IMR-90 (cell line): ENCODE results near the gene OTOG. TPM values are rescaled to one million over a fixed set of nuclear protein-coding genes. Genes with fewer than 3 reads are reported as not detected.

ENCODE experiments used
- ATAC-seq: fragments of 200-7000 bp; cut with Tn5 transposase; 2 replicates; pipeline ENCODE4 v1.9.1; 2020; ENCODE audit warnings: low read depth, mild to moderate bottlenecking, moderate library complexity
- BruUV-seq: library from RNA; stranded (reverse); fragments of 400-500 nt; replicated peaks from 2 replicates; lab custom pipeline; 2021; lab: Mats Ljungman, UMichigan
- CTCF ChIA-PET: fragments of 300-600 bp; formaldehyde crosslinking; extraction: SDS; loops from one replicate; lab custom pipeline; 2021; ENCODE audit warnings: antibody characterized with exemption; lab: Yijun Ruan, JAX
- POLR2A ChIA-PET: fragments of 300-600 bp; sonication (Branson Sonifier 250); formaldehyde crosslinking; loops from one replicate; lab custom pipeline; 2022; ENCODE audit warnings: antibody characterized with exemption; ENCODE audit not compliant: unreplicated experiment; lab: Charles Lee
- DNase-seq: peaks from one replicate; pipeline ENCODE4 v3.0.0; 2013
- H2AFZ ChIP-seq: replicated peaks from 2 replicates; pipeline ENCODE3; 2013; ENCODE audit warnings: low read length, mild to moderate bottlenecking; ENCODE audit not compliant: poor library complexity
- H2AK5ac ChIP-seq: 2 replicates; pipeline ENCODE4 v1.6.1; 2013; ENCODE audit warnings: low read depth, low read length, inconsistent platforms
- H2AK9ac ChIP-seq: replicated peaks from 2 replicates; pipeline ENCODE3; 2013; ENCODE audit warnings: mild to moderate bottlenecking, low read depth, low read length, moderate library complexity; ENCODE audit not compliant: poor library complexity
- H2BK120ac ChIP-seq: 2 replicates; pipeline ENCODE4 v1.6.1; 2013; ENCODE audit warnings: low read depth, low read length, inconsistent platforms
- H2BK15ac ChIP-seq: 3 replicates; pipeline ENCODE4 v1.6.1; 2013; ENCODE audit warnings: low read depth, low read length, inconsistent platforms
- H2BK20ac ChIP-seq: 2 replicates; pipeline ENCODE4 v1.6.1; 2013; ENCODE audit warnings: low read depth, mild to moderate bottlenecking, inconsistent platforms, low read length, moderate library complexity
- H2BK5ac ChIP-seq: 2 replicates; pipeline ENCODE4 v1.6.1; 2013; ENCODE audit warnings: mild to moderate bottlenecking, low read depth, low read length, inconsistent platforms; ENCODE audit not compliant: poor library complexity, severe bottlenecking
- H3K14ac ChIP-seq: replicated peaks from 2 replicates; pipeline ENCODE4 v1.6.1; 2013; ENCODE audit warnings: low read depth, low read length, inconsistent platforms
- H3K18ac ChIP-seq: 2 replicates; pipeline ENCODE4 v1.6.1; 2013; ENCODE audit warnings: low read depth, low read length, control low read depth
- H3K23ac ChIP-seq: 2 replicates; pipeline ENCODE4 v1.6.1; 2013; ENCODE audit warnings: low read depth, low read length, inconsistent platforms
- H3K27ac ChIP-seq: 2 replicates; pipeline ENCODE4 v1.5.1; 2013; ENCODE audit warnings: mild to moderate bottlenecking, control low read depth, low read length; ENCODE audit not compliant: insufficient read depth
- H3K27me3 ChIP-seq: 2 replicates; pipeline ENCODE4 v1.6.1; 2013; ENCODE audit warnings: low read length; ENCODE audit not compliant: control insufficient read depth, insufficient read depth
- H3K36me3 ChIP-seq: 2 replicates; pipeline ENCODE4 v1.6.1; 2013; ENCODE audit warnings: low read length, mixed read lengths; ENCODE audit not compliant: control insufficient read depth, insufficient read depth
- H3K4ac ChIP-seq: 2 replicates; pipeline ENCODE4 v1.6.1; 2013; ENCODE audit warnings: low read depth, low read length, inconsistent platforms
- H3K4me1 ChIP-seq: 2 replicates; pipeline ENCODE4 v1.6.1; 2013; ENCODE audit warnings: low read length, mixed read lengths; ENCODE audit not compliant: control insufficient read depth, insufficient read depth
- H3K4me2 ChIP-seq: 2 replicates; pipeline ENCODE4 v1.6.1; 2013; ENCODE audit warnings: low read depth, mild to moderate bottlenecking, control low read depth, low read length, moderate library complexity
- H3K4me3 ChIP-seq: 2 replicates; pipeline ENCODE4 v1.5.1; 2013; ENCODE audit warnings: low read depth, mild to moderate bottlenecking, control low read depth, low read length, moderate library complexity; ENCODE audit not compliant: insufficient read depth
- H3K56ac ChIP-seq: 2 replicates; pipeline ENCODE4 v1.6.1; 2013; ENCODE audit warnings: low read length, inconsistent platforms; ENCODE audit not compliant: insufficient read depth; ENCODE audit errors: extremely low read depth
- H3K79me1 ChIP-seq, 2 experiments: 2 replicates each; pipeline ENCODE4 v1.6.1; 2013; ENCODE audit warnings: low read length in 2 of 2, inconsistent platforms in 1 of 2, low read depth in 1 of 2
- H3K9ac ChIP-seq: 2 replicates; pipeline ENCODE4 v1.6.1; 2013; ENCODE audit warnings: low read depth, low read length, control low read depth
- H3K9me1 ChIP-seq: 2 replicates; pipeline ENCODE4 v1.6.1; 2013; ENCODE audit warnings: low read length, inconsistent platforms; ENCODE audit not compliant: insufficient read depth
- H3K9me3 ChIP-seq: 2 replicates; pipeline ENCODE4 v1.6.1; 2013; ENCODE audit warnings: low read length; ENCODE audit not compliant: control insufficient read depth, insufficient read depth
- H4K20me1 ChIP-seq: 2 replicates; pipeline ENCODE4 v1.6.1; 2013; ENCODE audit warnings: low read length, inconsistent platforms; ENCODE audit not compliant: insufficient read depth
- H4K5ac ChIP-seq: 2 replicates; pipeline ENCODE4 v1.6.1; 2013; ENCODE audit warnings: mild to moderate bottlenecking, low read depth, low read length, control low read depth
- H4K8ac ChIP-seq, 2 experiments: 2 replicates each; pipeline ENCODE4 v1.6.1; 2013; ENCODE audit warnings: low read depth in 2 of 2, low read length in 2 of 2, control low read depth in 1 of 2, inconsistent platforms in 1 of 2
- H4K91ac ChIP-seq: 2 replicates; pipeline ENCODE4 v1.6.1; 2013; ENCODE audit warnings: low read depth, low read length, inconsistent platforms; ENCODE audit not compliant: insufficient read depth
- CEBPB ChIP-seq: IDR thresholded peaks from 2 replicates; pipeline ENCODE4 v1.6.1; 2012; ENCODE audit warnings: low read depth, low read length, improper control_type of control experiment
- CHD1 ChIP-seq: IDR thresholded peaks from 2 replicates; pipeline ENCODE4 v1.6.1; 2012; ENCODE audit warnings: low read depth, low read length, improper control_type of control experiment
- ELK1 ChIP-seq: fragments of 150-350 bp; IDR thresholded peaks from 2 replicates; pipeline ENCODE4 v1.6.1; 2016; ENCODE audit warnings: low read depth, mild to moderate bottlenecking, low read length, moderate library complexity, borderline replicate concordance
- MAZ ChIP-seq: IDR thresholded peaks from 2 replicates; pipeline ENCODE4 v1.6.1; 2012; ENCODE audit warnings: low read depth, mild to moderate bottlenecking, low read length, improper control_type of control experiment, moderate library complexity, borderline replicate concordance
- MXI1 ChIP-seq: IDR thresholded peaks from 2 replicates; pipeline ENCODE4 v1.6.1; 2012; ENCODE audit warnings: low read depth, mild to moderate bottlenecking, low read length, moderate library complexity, borderline replicate concordance
- NFE2L2 ChIP-seq: fragments of 150-350 bp; IDR thresholded peaks from 2 replicates; pipeline ENCODE4 v1.6.1; 2016; ENCODE audit warnings: low read depth, mild to moderate bottlenecking, low read length
- RCOR1 ChIP-seq: IDR thresholded peaks from 2 replicates; pipeline ENCODE4 v1.6.1; 2012; ENCODE audit warnings: mild to moderate bottlenecking, low read length, improper control_type of control experiment; ENCODE audit not compliant: insufficient replicate concordance
- SMC3 ChIP-seq: fragments of 150-350 bp; IDR thresholded peaks from 2 replicates; pipeline ENCODE4 v1.6.1; 2016; ENCODE audit warnings: low read depth, mild to moderate bottlenecking, antibody characterized with exemption, low read length, moderate library complexity
- USF2 ChIP-seq: fragments of 150-350 bp; IDR thresholded peaks from 2 replicates; pipeline ENCODE4 v1.6.1; 2017; ENCODE audit warnings: mild to moderate bottlenecking, antibody characterized with exemption, low read length, low read depth
- WGBS, 2 experiments: methylation state at CpG; one replicate each; pipeline versions ENCODE4 v1.1.5 to v1.1.7; 2013; ENCODE audit warnings: missing lambda C conversion rate in 2 of 2; ENCODE audit not compliant: insufficient read length in 1 of 2; ENCODE audit errors: extremely low coverage in 2 of 2; 5-methylcytosine and 5-hydroxymethylcytosine counted together
- dilution Hi-C: fragments of 300-500 bp; cut with HindIII; formaldehyde crosslinking; loops from one replicate; pipeline ENCODE4 v1.14.3; 2018; ENCODE audit warnings: low sequenced_read_pairs; ENCODE audit not compliant: unreplicated experiment
- in situ Hi-C: fragments of 300-500 bp; cut with MboI; formaldehyde crosslinking; loops from 3 replicates; pipeline ENCODE4 v1.14.3; 2019; ENCODE audit warnings: low sequenced_read_pairs, inconsistent platforms, mixed read lengths
- intact Hi-C: fragments of 100-400 bp; cut with micrococcal nuclease; formaldehyde crosslinking; loops from 2 replicates; pipeline ENCODE4 v1.10.0; 2022
- polyA plus RNA-seq, 3 experiments: library from polyadenylated mRNA; depleted of rRNA; stranded (reverse); fragments of >200 nt; gene quantifications; 2 replicates each; pipeline ENCODE4 v1.2.3, GENCODE V29; 2012; ENCODE audit warnings: low replicate concordance in 1 of 3
- total RNA-seq: library from RNA; depleted of rRNA; stranded (reverse); fragments of >200 nt; gene quantifications from 2 replicates; pipeline ENCODE4 v1.2.3, GENCODE V29; 2012

The OTOG gene
- total and polyA plus RNA-seq, 2 of the 4 experiments (the other 2 are of a cell fraction) = not detected

GRCh38 chr11:17642980-17643379, 95.9 kb downstream of the OTOG start:
- no peak overlapping the region for H4K8ac ChIP-seq
- in situ Hi-C loops (no loop called here), intact Hi-C loops (no loop called here), dilution Hi-C loops (no loop called here)
- H3K4ac ChIP-seq = no peak overlapping the region
- H2AFZ ChIP-seq = no peak overlapping the region
- no peak overlapping the region for H3K14ac ChIP-seq
- H2AK9ac ChIP-seq = no peak overlapping the region
- ChIA-PET CTCF (no interaction called here), POLR2A (no interaction called here)
- TF ChIP-seq MXI1 = no peak
- TF ChIP-seq RCOR1 = no peak
- no peak for TF ChIP-seq ELK1
- no peak for TF ChIP-seq NFE2L2
- no peak for TF ChIP-seq USF2
- TF ChIP-seq CHD1 = no peak
- no peak for TF ChIP-seq CEBPB
- TF ChIP-seq MAZ = no peak
- no peak for TF ChIP-seq SMC3
- H3K23ac ChIP-seq = no peak overlapping the region
- BruUV-seq = no TSS peak
- no peaks in the 10 kb centered on the region for H3K79me1 ChIP-seq
- H3K56ac ChIP-seq = no peak overlapping the region
- no peak overlapping the region for H3K4me3 ChIP-seq
- no peaks in the 10 kb centered on the region for H3K9me3 ChIP-seq
- no peaks in the 10 kb centered on the region for H3K4me1 ChIP-seq
- H2BK5ac ChIP-seq = no peak overlapping the region
- no peaks in the 10 kb centered on the region for H3K36me3 ChIP-seq
- WGBS, 2 experiments = no CpG with 5 or more reads among the region's 6 CpGs
- H3K27me3 ChIP-seq = no peaks in the 10 kb centered on the region
- H3K18ac ChIP-seq = no peak overlapping the region
- no peak overlapping the region for H3K27ac ChIP-seq
- no peak overlapping the region for H3K9ac ChIP-seq
- no peak overlapping the region for H2BK120ac ChIP-seq
- H2BK20ac ChIP-seq = no peak overlapping the region
- H4K20me1 ChIP-seq = no peaks in the 10 kb centered on the region
- H4K91ac ChIP-seq = no peak overlapping the region
- H2AK5ac ChIP-seq = no peak overlapping the region
- no peak for ATAC-seq
- H3K9me1 ChIP-seq = no peaks in the 10 kb centered on the region
- no peak overlapping the region for H3K4me2 ChIP-seq
- H2BK15ac ChIP-seq = no peak overlapping the region
- no peak for DNase-seq
- no peak overlapping the region for H4K5ac ChIP-seq
